Fibroblast of lung (primary cell): Measurements from ENCODE around the gene MACROD1.

Source experiments
- CTCF ChIP-seq, 2 donors: IDR thresholded peaks in 1 of 2; conservative IDR thresholded peaks in 1 of 2; 1 replicate in 1 of 2; 2 replicates in 1 of 2; pipeline ENCODE4 v1.5.1; 2011 to 2012; ENCODE audit warnings: low read length in 2 of 2, control low read depth in 1 of 2, inconsistent platforms in 1 of 2, low read depth in 1 of 2, mild to moderate bottlenecking in 1 of 2
- EZH2 ChIP-seq: IDR thresholded peaks from 2 replicates; pipeline ENCODE4 v1.5.1; 2012; ENCODE audit warnings: low read length, control low read depth, mild to moderate bottlenecking; ENCODE audit errors: missing control alignments

DNA sequence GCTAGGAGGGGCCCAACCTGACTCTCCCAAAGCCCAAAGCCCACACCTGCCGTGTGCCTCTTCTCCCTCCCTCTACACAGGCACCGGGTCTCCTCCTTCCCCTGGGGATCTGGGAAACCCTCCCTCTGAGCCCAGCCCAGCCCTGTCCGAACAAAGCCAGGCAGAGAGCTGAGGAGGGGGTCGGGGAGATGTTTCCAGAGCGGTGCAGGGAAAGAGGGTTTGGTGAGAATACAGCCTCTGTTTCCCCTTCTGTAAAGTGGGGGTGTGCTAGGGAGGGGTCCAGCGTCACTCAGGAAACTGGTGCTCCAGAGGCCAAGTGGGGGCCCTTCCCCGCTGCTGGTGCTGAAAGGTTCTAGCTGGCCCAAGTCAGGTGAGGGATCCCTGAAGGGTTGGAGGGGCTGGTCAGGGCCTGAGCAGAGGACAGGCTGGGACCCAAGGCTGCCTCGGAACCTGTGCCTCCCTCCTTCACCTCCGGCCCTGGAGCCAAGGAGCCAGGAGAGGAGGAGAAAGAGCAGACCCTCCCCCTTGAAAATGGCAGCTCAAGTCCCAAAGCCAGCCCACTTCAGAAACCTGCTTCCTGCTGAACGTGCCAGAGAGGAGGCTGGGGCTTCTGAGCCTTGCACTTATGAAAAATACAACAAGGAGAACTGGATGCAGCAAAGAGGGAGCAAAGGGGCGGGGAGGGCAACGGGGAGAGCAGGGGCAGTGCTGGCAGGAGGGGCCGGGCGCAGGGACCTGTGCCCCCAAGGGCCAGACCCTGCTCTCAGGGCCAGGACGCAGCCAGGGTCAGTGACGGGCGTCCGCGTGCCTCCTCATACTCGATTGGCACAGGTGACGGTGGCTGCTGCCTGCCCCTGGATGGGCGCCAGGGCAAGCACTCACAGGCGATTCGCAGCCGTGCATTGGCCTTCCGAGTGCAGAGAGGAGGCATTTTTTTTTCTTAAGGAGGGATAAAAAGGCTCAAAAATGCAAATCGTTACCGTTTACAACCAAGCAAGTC lies 43.2 kb downstream of the MACROD1 start:
- TF ChIP-seq EZH2 = no peak
- no peak for TF ChIP-seq CTCF (conservative IDR thresholded peaks at IDR 0.05 in 1 of 2, IDR thresholded peaks at IDR 0.05 in 1 of 2; ENCODE audit: low read depth in 1 of 2, low read length in 2 of 2)
